HEK293T (cell line): Measurements from ENCODE around the gene IFNL4.

Source experiments
- BHLHE40 ChIP-seq: fragments of 450-650 bp; IDR thresholded peaks from 2 replicates; pipeline ENCODE4 v1.6.1; 2016; ENCODE audit warnings: mild to moderate bottlenecking, moderate library complexity, borderline replicate concordance
- CTBP1 ChIP-seq: fragments of 450-650 bp; IDR thresholded peaks from 2 replicates; pipeline ENCODE4 v1.6.1; 2016; ENCODE audit warnings: borderline replicate concordance
- ELF4 ChIP-seq: fragments of 450-650 bp; IDR thresholded peaks from 2 replicates; pipeline ENCODE4 v1.6.1; 2017; ENCODE audit warnings: antibody characterized with exemption
- FOXK2 ChIP-seq: fragments of 450-650 bp; IDR thresholded peaks from 2 replicates; pipeline ENCODE4 v1.6.1; 2016; ENCODE audit warnings: mild to moderate bottlenecking
- FOXM1 ChIP-seq: fragments of 450-650 bp; IDR thresholded peaks from 2 replicates; pipeline ENCODE4 v1.6.1; 2017; ENCODE audit warnings: mild to moderate bottlenecking, borderline replicate concordance
- L3MBTL2 ChIP-seq: fragments of 450-650 bp; conservative IDR thresholded peaks from 2 replicates; pipeline ENCODE4 v1.6.1; 2016; ENCODE audit warnings: mild to moderate bottlenecking
- NFRKB ChIP-seq: fragments of 450-650 bp; IDR thresholded peaks from 2 replicates; pipeline ENCODE4 v1.6.1; 2016; ENCODE audit warnings: mild to moderate bottlenecking, moderate library complexity
- PKNOX1 ChIP-seq: fragments of 450-650 bp; IDR thresholded peaks from 2 replicates; pipeline ENCODE4 v1.6.1; 2016
- SP1 ChIP-seq: fragments of 450-650 bp; IDR thresholded peaks from 2 replicates; pipeline ENCODE4 v1.6.1; 2017
- SUZ12 ChIP-seq: fragments of 450-650 bp; IDR thresholded peaks from 2 replicates; pipeline ENCODE4 v1.6.1; 2016; ENCODE audit warnings: mild to moderate bottlenecking
- TARDBP ChIP-seq: fragments of 450-650 bp; IDR thresholded peaks from 2 replicates; pipeline ENCODE4 v1.6.1; 2016

- TF ChIP-seq CTBP1, result no peak
- TF ChIP-seq TARDBP, result no peak
- no peak for TF ChIP-seq SP1
- TF ChIP-seq FOXM1, result no peak
- no peak for TF ChIP-seq ELF4
- TF ChIP-seq FOXK2, result no peak
- no peak for TF ChIP-seq SUZ12
- no peak for TF ChIP-seq BHLHE40
- TF ChIP-seq L3MBTL2, result no peak
- TF ChIP-seq NFRKB, result no peak
- no peak for TF ChIP-seq PKNOX1
Observed at GRCh38 chr19:39257227-39257626, 8.6 kb upstream of the IFNL4 start.
